Measurements from ENCODE around the gene BTAF1.

Gene BTAF1

GRCh38 chr10:91908337-91909116 is 15.0 kb upstream of the BTAF1 start:
- peak; percentile 45 for DNase-seq (ENCODE audit: low spot score)

GRCh38 chr10:91909117-91909677 is 14.4 kb upstream of the BTAF1 start, which contains the start of gene FGFBP3:
TSS of gene FGFBP3 (minus strand) at chr10:91909486. CDS start at chr10:91908969, 517 bp downstream.
- peak; percentile 35 for DNase-seq (ENCODE audit: low spot score)

- DNase-seq (ENCODE audit: low spot score), result no peak
Observed at GRCh38 chr10:91910467-91910866, 13.1 kb upstream of the BTAF1 start.

GRCh38 chr10:91919651-91920050 is 3.9 kb upstream of the BTAF1 start:
- no peak for DNase-seq (ENCODE audit: low spot score)

GRCh38 chr10:91924212-91925021 is 847 bp downstream of the BTAF1 start:
- DNase-seq (ENCODE audit: low spot score), result peak; percentile 40

- no peak for DNase-seq (ENCODE audit: low spot score)
Observed at GRCh38 chr10:91925022-91925320, 1.4 kb downstream of the BTAF1 start.

- DNase-seq (ENCODE audit: low spot score), result no peak
Observed at GRCh38 chr10:91930939-91931338, 7.4 kb downstream of the BTAF1 start.

- DNase-seq (ENCODE audit: low spot score), result no peak
Observed at GRCh38 chr10:91931526-91932190, 8.1 kb downstream of the BTAF1 start.

GRCh38 chr10:91932737-91933136 is 9.2 kb downstream of the BTAF1 start:
- DNase-seq (ENCODE audit: low spot score), result no peak

- DNase-seq (ENCODE audit: low spot score), result no peak
Observed at GRCh38 chr10:91935886-91936285, 12.3 kb downstream of the BTAF1 start.

- DNase-seq (ENCODE audit: low spot score), result no peak
Observed at GRCh38 chr10:91939653-91940052, 16.1 kb downstream of the BTAF1 start.

GRCh38 chr10:91941426-91941825 is 17.9 kb downstream of the BTAF1 start:
- DNase-seq (ENCODE audit: low spot score), result no peak

- DNase-seq (ENCODE audit: low spot score), result no peak
Observed at GRCh38 chr10:91944880-91945630, 21.5 kb downstream of the BTAF1 start.

- DNase-seq (ENCODE audit: low spot score), result no peak
Observed at GRCh38 chr10:91953600-91954160, 30.1 kb downstream of the BTAF1 start.

GRCh38 chr10:91955114-91955513 is 31.5 kb downstream of the BTAF1 start:
- no peak for DNase-seq (ENCODE audit: low spot score)

- DNase-seq (ENCODE audit: low spot score), result no peak
Observed at GRCh38 chr10:91957091-91957490, 33.5 kb downstream of the BTAF1 start.

GRCh38 chr10:91969297-91969696 is 45.7 kb downstream of the BTAF1 start:
- DNase-seq (ENCODE audit: low spot score), result no peak

GRCh38 chr10:91974960-91975359 is 51.4 kb downstream of the BTAF1 start:
- no peak for DNase-seq (ENCODE audit: low spot score)

- no peak for DNase-seq (ENCODE audit: low spot score)
Observed at GRCh38 chr10:91975438-91975837, 51.9 kb downstream of the BTAF1 start.

GRCh38 chr10:91976317-91977051 is 52.9 kb downstream of the BTAF1 start:
- no peak for DNase-seq (ENCODE audit: low spot score)

GRCh38 chr10:91977491-91977890 is 53.9 kb downstream of the BTAF1 start:
- no peak for DNase-seq (ENCODE audit: low spot score)

Measured in hematopoietic multipotent progenitor cell treated with erythropoietin and hydrocortisone succinate and interleukin-3 and kit ligand, for 15 days (in vitro differentiated cells).